CD4-positive, alpha-beta T cell treated with Interleukin-4 for 1 hour (primary cell): Measurements from ENCODE around the gene RAP1GAP2.

Source experiments
- DNase-seq, 2 donors: peaks; one replicate each; pipeline ENCODE4 v3.0.0-alpha.2; 2020 to 2022

The RAP1GAP2 gene

DNA sequence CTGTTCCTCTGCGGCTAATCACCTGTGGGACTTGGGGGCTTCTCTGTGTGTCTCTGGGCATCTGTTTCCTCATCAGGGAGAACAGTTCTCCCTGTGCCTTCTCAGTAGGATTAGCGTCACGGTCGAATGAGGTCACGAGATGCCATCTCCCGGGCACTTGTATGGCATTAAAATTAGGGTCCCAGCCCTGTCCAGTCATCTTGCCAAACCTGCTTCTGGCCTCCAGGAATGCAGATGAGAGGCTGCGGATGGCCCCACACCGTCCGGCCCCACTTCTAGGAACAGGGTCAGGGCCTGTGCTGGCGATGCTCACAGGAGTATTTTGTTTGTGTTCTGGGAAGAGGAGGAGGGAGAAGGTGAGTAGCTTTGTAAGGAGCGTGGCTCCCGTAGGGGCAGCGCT, 208.7 kb downstream of the RAP1GAP2 start:
- no peak for DNase-seq

DNA sequence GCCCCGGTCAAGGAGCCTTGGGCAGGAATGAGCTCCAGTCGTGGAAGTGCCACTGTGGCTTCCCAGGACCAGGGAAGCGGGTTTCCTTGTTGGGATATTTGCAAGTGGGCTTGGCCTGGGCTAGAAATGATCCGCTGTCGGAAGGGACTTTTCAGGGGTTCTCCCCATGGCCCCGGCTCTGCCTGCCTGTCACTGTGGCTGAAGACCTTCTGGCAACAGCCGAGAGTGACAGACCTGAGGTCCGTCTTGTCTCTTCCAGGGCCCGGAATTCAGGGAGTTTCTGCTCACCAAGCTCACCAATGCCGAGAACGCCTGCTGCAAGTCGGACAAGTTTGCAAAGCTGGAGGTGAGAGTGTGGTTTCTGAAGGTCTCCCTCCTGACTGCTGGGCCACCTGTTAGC, 209.5 kb downstream of the RAP1GAP2 start:
- no peak for DNase-seq

DNA sequence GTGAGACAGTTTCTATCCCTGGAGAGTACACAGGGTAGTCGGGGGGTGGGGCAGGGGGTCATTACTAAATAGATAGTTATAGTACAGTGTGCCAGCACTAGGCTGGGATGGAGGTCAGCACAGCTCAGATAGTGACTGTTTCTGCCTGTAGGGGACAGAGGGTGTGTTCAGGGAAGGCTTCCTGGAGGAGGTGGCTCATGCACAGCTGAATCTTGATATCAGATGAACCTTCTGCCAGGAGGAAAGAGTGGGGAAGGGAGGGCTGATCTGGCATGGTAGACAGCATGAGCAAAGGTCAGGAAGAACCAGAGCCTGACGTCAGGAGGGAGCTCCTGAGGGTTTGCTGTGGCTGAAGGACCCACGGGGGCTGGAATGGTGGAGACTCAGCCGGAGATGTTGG, 210.6 kb downstream of the RAP1GAP2 start:
- no peak for DNase-seq

DNA sequence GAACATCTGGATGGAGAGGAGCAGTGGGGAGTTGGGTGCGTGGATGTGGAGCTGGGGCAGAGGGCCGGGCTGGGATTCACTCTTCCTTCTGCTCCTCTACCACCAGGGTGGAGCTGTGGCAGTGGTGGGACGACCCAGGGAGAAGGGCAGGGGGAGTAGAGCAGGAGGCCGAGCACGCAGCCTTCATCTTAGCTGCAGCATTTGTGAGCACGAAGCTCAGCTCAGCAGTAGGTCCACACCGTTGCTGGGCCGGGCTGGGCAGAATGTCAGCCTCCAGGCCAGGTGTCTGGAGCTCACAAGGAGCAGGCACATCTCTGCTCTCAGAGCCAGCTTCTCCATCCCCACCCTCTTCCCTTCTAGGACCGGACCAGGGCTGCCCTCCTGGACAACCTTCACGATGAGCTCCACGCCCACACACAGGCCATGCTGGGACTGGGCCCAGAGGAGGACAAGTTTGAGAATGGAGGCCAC, 211.4 kb downstream of the RAP1GAP2 start:
- no peak for DNase-seq

DNA sequence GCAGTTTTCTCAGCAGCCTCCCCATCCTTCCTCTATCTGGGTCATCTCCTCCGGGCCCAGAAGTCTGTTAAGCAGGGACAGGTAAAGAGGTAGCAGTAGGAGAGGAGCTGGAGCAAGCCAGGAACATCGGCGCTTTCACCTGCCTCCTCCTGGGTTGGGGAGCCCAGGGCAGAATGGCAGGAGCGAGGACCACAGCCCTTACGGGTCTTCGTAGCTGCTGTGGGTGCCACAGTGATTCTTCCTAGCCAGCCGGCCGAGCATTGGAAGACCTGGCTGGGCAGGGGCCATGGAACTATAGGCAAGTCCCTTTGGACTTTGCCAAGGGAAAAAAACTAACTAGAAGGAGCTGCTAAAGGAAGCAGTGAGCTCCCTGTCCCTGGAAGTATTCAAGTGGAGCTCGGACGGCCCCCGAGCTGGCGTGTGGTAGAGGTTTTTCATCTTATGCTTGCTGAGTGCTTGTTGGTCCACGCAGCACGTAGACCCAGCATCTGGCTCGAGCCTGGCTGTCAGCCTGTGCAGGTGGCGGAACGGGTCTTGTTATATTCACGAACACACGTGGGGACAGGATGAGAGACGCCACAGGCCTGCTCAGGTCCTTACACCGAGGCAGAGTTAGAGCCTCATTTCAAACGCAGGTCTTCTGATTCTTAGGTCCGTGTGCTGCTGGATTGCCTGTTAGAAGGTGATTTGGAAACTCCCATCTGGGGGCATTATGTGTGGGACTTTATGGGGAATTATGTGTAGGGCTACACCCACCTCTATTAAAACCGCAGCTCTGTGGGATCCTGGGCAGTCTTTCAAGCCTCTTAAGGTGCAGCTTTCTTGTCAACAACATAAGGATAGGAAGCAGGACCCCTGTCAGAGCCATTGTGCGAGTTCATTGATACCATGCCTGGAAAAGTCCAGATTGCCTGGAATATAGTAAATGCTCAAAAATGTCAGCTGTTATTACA, 212.4 kb downstream of the RAP1GAP2 start:
- no peak for DNase-seq

- no peak for DNase-seq
These were observed 213.2 kb downstream of the RAP1GAP2 start for GRCh38 chr17:3009411-3009920.

DNA sequence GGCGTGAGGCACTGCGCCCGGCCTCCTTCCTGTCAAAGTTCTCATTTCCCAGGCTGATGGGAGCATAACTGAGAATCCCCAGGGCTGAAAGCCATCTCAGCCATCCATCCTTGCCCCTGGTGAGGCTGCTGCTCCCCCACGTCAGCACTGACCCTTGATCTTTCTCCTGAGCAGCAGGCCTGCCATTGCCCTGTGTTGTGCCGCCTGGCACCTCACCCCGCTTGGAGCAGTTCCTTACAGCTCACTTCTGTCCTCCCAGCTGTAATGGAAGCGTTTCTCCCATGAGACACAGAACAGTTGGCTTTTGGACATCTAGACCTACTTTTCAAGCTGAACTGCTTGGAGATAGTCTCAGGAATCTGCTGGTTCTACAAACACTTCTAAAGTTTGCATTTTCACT, 215.7 kb downstream of the RAP1GAP2 start:
- no peak for DNase-seq

- DNase-seq: peak; percentile 45 to 60
These were observed 216.8 kb downstream of the RAP1GAP2 start for GRCh38 chr17:3012926-3013581.

GRCh38 chr17:3015890-3016289, 219.7 kb downstream of the RAP1GAP2 start:
- no peak for DNase-seq

GRCh38 chr17:3017936-3018335, 221.7 kb downstream of the RAP1GAP2 start:
- no peak for DNase-seq

GRCh38 chr17:3019761-3020160, 223.5 kb downstream of the RAP1GAP2 start:
- no peak for DNase-seq

DNA sequence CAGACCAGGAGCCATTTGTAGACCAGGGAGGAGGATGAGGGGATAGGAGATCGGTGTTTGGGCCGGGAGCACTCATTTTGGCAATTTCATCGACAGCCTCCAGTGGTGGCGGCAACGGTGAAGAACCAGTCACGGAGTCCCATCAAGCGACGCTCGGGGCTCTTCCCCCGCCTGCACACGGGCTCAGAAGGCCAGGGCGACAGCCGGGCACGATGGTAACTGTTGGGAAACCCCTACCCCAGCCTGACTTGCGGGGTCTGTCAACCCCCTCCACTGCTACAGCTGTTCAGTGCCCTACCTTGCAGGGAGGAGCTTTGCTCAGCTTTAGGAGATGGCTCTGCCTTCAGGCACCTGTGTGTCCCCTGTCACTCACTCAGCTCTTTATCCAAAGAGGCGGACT, 224.1 kb downstream of the RAP1GAP2 start:
- no peak for DNase-seq

GRCh38 chr17:3022197-3022596, 226.0 kb downstream of the RAP1GAP2 start:
- no peak for DNase-seq

DNA sequence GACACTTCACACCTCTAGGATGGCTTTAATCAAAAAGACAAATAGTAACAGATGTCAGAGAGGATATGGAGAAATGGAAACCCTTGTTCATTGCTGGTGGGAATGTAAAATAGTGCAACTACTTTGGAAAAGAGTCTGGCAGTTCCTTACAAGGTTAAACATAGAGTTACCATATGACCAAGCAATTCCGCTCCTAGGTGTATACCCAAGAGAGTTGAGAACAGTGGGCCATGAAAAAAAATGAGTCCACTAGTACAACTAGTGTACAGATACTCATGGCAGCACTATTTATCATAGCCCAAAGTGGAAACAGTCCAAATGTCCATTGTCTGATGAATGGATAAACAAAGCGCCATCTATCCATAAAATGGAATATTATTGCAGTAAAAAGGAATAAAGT, 228.1 kb downstream of the RAP1GAP2 start:
- no peak for DNase-seq

DNA sequence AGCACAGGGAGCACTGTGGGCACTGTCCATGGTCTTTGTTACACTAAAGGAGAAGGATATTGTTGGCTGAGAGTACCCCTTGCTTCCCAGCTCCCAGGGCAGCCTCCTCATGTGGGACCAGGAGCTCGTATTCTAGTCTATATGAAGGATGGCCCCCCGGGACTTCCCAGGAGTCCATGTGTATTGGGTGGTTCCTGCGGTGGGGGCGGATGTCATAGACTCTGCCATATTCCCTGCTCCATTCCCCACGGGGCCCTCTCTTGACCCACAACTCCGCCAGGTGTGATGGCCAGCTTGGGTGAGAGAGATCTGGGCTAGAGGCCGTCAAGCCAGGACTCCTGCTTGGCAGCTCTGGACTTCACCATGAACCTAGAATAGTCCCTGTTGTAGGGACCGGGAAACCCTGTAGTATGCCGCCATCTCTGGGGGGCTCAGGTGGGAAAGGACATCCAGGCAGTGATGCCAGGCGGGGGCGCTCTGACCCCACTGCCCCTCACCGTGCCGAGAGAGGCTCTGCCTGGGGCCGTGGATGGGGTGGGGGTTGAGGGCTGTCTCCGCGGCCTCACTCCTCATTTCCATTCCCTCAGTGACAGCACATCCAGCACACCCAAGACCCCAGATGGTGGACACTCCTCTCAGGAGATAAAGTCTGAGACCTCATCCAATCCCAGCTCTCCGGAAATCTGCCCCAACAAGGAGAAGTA, 229.3 kb downstream of the RAP1GAP2 start:
- no peak for DNase-seq

- DNase-seq: no peak
These were observed 230.1 kb downstream of the RAP1GAP2 start for GRCh38 chr17:3026125-3026855.

DNA sequence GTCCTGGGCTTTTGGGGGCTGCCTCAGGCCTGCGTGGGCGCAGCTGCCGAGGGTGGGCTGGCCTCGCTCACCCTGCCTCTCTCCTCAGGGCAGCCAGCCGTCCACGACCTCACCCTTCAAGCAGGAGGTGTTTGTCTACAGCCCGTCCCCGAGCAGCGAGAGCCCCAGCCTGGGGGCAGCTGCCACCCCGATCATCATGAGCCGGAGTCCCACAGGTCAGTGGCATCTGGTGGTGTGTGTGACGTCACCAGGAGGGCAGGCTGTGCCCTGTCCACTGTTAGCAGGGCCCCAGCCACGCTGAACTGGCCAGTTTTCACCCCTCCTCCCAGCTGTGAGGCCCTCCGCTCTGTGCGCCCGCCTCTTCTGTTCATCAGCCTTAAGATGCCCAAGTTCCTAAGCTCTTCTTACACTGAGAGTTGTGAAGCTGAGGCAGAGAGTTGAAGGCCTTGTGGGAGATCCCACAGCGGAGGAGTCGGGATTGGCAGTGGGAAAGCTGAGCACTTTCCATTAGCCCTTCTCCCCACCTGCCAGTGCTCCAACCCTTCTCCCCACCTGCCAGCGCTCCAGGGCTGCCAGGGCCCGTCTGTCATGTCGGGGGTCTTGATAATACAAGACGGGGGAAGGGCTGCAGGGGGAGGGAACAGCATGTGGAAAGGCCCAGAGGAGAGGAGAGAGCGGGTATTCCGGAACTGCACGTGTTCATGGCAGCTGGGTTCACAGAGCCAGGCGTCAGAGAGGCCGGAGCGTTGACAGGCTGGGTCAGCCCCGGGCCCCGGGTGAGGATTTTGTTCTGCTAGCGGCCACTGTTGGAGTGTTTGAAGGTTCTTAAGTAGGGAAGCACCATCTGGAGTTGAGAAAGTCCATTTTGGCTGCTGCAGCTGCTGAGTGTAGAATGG, 230.9 kb downstream of the RAP1GAP2 start:
- DNase-seq: no peak

- no peak for DNase-seq
These were observed 231.7 kb downstream of the RAP1GAP2 start for GRCh38 chr17:3027786-3028532.

DNA sequence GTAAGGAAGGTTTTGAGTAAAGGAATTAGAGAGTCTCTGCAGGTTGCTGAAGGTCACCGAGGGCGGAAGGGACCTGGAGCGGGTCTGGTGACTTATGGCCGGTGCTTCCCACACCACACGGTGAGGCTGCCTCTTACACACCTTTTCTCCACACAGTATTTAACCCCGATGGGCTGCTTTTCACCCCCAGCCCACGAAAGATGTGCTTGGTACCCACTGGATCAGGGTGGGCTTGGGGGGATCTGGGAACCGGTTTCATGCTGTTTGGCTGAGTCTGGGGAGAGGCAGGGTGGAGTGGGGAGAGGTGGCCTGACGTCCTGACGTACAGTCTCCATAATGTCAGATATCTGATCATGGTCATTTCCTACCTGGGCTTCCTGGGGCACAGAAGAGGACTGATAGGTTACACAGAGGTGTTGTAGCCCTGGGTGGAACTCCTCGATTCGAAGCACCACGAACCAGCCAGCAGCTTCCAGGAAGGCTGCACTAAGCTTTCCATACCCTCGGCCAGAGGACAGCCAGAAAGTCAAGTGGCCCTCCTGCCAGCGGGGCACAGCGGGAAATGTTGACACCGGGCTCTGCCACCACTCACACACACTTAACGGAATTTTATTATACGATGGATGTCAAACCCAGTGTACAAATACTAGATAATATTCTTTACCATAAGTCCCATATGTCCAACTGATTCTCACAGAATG, 233.1 kb downstream of the RAP1GAP2 start:
- DNase-seq: no peak

DNA sequence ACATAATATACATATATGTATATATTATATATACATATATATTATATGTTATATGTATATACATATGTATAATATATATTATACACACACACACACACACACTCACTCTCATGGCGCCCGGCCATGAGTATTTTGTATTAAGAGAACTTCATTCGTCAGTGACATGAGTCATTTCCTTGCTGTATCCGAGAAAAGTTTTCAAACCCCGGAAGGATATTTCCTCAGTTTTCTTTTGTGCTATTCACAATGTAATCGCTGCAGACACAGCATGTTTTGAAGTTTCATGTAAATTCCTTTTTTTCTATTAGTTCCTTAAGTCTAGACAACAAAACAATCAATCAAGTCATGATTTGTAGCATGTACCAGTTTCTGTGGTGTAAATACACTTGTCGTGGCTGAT, 233.9 kb downstream of the RAP1GAP2 start:
- no peak for DNase-seq
